GM20431 (cell line): Measurements from ENCODE around the gene SORBS2.

Experiments used
- in situ Hi-C: fragments of 300-500 bp; cut with MseI, MboI; formaldehyde crosslinking; loops from one replicate; pipeline ENCODE4 v1.15.0; 2020; ENCODE audit warnings: low sequenced_read_pairs; ENCODE audit not compliant: unreplicated experiment

Gene SORBS2

DNA sequence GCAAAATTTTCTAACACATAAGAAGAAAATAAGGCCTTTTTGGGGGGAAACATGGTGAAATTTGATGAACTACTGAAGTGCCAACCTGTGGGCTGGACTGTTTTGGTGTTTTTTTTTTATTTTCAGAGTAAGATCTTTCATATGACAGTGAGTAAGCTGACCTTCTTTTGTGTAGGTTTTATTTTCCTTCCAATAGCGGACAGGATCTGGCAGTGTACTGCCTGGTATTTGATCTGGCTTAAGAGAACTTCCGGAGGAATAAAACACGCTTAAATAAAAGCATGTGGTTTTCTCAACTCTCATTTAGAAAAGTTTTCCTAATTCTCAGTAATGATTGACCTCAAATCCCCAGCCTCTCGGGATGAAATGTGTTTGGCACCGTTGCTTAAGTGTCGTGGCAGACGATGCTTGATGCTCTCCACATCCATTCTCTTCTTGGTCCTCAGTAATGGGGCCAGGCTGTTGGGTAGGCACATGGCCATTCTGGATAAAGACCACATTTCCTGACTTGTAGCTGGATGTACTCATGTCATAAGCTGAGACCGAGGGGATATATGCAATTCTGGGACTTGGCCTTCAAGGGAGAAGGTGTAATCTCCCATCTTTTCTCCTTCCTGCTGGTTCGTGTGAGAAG, 211.1 kb downstream of the SORBS2 start:
- in situ Hi-C loops, result no loop called here

DNA sequence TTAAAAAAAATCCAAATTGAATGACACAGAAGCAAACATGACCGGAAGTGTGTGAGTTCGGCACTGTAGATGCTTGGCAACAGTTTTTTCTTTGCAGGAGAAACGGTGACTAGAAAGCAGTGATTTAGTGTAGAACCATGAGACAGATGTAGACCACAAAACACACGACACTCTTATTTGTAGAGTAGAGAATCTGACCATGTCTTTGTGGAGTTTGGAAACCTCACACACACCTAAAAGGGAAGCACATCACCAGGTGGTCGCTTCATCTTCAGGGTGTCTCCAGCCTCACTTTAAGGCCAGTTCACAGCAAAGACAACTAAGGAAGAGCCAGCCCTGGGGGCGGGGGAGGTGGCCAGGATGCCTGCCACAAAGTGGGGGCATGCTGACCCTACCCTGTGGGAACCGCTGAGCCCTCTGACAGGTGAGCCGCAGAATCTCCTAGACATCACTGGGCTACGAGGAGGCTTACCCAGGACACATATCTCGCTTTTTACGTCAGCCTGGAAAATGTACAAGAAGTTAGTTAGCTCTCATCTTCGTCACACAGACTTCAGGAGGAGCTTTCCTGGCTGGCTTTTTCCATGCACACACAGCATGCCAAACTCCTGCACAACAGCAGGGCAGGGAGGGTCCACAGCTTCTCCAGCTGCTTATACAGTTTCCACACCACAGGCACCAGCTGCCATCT, 212.3 kb downstream of the SORBS2 start:
- in situ Hi-C loops, result no loop called here

DNA sequence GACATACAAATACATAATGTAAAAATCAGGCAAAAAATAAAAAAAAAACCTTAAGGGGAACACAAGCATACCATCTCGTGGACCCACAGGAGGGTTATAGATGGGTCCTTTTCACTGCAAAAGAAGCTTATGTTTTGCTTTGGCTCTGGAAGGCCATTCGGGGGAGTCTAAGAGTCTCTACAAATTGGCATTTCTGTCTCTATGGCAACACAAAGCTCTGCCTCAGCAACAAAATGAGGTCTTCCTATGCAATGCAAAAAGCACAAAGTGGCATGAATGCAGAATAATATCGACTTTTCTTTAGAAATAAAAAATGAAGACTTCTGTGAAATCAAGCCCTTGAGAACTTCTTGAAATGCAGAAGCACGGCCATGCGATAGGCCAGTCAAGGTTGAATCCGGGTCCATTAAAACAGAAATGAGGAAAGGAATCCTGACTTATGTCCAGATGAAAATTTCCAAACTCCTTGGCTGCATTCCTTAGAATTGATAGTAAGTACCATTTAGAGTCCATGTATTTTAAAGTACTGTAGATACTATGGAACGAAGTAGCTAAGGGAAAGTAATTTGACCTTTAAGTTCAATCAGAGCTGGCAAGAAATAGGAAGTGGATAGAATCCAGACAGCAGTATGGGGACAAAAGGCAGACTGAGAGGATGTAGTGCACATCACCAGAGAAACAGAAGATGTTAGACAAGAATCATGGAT, 213.0 kb downstream of the SORBS2 start:
- in situ Hi-C loops, result no loop called here

DNA sequence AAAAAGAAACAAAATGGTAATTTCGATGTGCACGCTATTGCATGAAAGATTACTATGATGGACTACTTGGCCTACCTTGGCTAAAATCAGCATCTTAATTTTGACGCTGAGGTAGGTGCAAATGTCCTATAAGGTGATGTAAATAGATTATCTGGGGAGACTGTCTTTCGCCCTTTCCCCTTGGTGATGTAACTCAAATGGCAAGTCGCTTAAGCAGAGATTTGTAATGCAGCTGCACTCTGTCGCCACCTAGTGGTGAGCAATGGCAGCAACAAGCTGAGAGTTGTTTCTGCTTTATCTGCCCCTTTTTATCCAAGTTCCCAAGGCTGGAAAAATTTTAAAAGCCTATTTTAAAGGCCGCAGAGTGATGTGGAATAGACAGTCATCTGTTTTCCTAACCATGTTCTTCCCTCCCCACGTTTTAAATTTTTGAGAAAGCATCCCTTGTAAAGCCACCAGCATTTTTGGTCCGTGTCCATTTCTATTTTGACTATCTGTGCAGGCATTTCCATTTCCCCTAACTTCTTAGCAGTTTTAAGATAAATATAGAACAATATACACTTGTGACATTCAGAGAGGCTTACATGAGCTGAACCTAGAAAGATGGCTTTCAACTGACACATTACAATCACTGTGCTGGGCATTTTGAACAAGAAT, 214.3 kb downstream of the SORBS2 start:
- in situ Hi-C loops, result no loop called here

DNA sequence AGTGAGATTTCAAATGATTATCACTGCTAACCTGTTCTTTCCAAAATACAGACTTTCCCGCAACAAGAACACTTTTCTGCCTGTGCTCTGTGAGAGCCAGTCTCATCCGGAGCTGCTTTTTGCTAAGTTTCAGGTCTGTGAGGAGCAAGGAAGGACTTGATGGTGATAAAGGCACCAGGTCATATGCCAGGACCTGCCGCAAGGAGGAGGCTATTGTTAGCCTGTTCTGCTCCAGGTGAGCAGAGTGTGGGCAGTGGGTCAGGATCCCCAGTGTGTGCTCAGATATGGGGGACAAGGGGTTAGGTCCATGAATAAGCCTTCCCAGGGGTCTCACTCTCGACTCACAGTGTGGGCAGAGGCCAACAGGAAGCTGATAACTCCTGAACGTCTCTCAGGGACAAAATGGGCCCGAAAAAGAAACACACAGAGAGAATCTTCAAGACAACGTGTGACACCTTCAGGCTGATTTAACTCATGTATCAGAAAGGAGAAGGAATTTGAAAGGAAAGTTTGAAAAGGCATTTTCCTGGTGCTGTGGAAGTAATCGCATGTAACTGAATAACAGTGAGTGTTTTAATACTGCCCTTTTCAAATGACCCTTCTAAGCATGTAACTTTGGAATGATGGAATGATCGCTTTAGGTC, 219.0 kb downstream of the SORBS2 start:
- in situ Hi-C loops, result no loop called here

DNA sequence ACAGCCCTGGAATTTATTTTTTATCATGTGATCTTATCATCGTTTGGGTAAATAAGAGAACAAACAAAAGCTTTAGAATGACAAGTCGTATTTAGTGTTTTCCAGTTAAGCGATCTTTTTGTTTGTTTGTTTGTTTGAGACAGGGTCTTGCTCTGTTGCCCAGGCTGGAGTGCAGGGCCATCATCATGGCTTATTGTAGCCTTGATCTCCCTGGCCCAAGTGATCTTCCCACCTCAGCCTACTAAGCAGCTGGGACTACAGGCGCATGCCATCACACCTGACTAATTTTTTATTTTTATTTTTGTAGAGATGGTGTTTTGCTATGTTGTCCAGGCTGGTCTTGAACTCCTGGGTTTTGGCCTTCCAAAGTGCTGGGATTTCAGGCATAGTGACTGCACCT, 219.6 kb downstream of the SORBS2 start:
- in situ Hi-C loops, result no loop called here

DNA sequence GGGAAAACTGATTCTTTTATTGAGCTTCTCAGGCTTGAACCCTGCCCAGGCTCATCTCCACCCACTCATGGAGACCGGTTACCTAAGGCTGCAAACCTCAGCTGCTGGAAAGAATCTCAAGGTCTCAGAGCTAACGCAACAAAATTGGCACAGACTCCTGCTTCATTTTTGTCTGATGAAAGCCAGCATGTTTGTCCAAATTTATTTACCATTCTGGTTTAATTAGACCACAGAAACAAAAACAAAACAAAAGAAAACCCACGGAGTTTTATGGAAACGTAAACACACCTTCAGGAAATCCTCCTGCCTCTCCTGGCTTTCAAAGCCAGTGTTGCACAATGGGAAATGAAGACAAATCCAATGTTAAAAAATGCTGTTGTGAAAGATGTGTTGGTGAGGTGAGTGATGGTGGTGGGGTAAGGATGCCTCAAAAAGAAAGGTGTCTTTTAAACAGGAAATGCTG, 220.3 kb downstream of the SORBS2 start:
- in situ Hi-C loops, result no loop called here

DNA sequence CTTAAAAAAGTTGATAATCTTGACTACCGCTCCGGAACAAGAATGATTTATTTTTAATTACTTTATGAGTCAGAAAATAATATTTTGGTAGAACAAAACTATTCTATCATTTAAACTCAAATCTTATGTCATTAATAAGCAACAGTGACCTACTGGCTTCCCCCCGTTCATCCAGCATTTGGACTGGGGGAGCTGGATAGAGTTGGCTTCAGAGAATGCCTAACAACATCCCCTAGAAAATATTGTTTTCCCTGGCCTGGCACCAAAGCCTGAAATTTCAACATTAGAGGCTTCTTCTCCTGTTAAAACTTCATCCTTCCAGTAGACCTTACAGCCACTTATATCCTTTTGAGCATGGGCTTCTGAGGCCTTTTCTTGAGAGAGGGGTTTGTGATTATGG, 221.0 kb downstream of the SORBS2 start:
- in situ Hi-C loops, result no loop called here

DNA sequence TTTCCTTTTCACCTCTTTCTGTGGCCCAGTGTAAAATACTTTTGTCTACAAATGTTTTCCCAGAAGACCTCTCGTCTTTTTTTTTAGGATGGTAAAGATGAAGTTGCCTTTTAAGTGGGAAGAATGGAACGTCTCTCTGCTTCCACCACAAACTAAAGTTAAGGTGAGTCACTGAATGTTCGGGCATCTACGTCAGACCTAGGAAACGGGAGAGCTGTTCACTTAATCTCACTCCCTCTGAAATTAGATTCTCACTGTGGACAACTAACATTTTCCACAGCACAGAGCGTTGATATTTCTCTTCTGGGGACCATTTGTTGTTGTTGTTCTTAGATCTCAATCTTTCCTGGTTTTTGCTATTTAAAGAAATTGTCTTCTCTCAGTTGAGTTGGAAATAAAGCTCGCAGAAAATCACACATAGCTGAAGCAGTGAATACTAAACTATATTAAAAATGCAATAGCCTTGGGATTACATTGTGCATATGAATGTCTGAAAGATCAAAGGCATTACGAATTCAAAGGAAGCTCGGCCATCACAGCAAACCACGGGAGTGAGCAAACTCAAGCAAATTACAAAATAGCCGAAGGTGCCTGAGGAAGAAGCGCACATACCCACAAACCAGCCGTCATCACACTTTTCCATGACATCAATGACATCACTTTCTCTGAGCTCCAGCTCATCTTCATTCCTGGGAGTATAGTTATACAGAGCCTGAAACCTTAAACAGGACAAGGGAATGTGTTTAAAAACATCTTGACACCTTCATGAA, 222.7 kb downstream of the SORBS2 start:
- in situ Hi-C loops, result no loop called here

DNA sequence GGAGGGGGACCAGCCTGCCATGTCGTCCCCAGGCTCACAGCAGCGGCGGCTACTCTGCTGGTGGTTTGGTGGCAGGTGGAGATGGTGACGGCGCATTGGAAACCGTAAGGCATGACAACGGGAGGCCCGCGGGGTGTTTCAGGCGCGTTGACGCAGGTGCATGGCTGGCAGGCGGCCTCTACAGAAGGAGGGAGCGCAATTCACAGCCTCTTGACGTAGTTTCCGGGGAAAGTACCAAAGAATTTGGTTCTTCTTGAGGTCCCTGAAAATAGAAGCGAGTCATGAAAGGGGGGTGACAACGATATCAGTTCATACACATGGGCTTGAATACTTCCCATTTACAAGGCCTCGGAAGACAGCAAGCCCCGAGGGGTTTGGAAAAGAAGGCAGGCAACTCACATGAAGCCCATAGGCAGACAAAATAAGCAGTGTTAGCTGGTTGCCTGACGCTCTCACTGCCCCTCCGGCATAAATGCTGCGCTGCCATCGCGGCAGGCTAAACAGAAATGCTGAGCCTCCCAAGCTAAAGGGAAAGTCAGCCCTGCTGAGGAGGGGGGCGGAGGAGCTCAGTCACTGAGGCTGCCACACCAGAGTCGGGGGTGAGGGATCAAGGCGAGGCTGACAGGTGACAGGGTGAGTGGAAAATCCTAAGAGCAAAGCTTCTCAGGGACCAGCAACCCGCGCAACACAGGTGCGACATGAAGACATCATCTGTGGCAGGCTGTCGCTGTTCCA, 224.4 kb downstream of the SORBS2 start:
- in situ Hi-C loops, result no loop called here

DNA sequence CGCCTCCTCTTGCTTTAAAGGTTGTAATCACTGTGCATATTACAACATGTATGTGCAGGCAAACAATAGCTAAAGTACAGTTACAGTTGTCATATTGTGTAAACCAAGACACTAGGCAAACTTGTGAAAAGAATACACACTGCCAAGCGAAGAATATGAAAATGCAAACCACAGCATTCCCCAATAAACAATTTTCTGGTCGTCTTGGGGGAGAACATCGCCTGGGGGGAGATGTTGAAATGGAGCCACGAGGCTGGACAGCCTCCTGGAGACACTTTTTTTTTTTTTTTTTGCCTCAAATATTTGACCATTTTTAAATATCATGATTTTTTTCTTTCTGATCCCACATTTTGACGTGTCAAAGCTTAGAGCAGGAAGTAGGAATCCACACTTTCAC, 225.0 kb downstream of the SORBS2 start:
- in situ Hi-C loops, result no loop called here

DNA sequence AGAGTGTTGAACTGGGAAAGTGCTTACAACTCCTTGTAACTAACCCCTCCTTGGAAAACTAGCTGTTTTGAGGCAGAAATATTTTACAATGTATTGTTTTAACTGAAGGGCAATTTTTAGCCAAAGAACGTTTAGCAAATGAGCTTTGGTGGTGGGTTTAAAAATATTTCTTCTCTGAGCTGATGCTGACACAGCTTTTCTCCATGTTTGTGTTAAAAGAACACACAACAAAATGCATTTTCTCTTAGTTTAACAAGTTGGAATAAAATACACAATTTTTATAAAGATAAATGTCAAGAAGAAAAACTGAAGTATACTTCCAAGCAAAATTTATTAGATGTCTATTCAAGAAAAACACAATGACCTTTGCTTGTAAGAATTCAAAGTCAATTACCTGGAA, 226.8 kb downstream of the SORBS2 start:
- in situ Hi-C loops, result no loop called here

DNA sequence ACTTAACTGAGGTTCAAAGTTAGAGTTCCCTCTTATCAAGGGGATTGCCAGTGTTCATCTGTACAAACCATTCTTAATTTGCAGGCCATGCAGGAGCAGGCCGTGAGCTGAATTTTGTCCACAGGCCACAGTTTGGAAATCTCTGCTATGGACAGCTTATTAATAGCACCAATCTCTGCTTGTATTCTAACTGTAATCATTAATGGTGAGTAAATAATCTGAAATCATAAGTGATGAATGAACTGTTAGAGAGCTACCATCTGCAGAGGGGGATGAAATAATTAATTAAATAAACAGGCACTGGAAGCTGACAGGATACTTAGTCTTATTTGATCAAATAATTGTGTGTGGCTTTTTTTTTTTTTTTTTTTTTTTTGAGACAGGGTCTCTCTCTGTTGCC, 228.2 kb downstream of the SORBS2 start:
- in situ Hi-C loops, result no loop called here

DNA sequence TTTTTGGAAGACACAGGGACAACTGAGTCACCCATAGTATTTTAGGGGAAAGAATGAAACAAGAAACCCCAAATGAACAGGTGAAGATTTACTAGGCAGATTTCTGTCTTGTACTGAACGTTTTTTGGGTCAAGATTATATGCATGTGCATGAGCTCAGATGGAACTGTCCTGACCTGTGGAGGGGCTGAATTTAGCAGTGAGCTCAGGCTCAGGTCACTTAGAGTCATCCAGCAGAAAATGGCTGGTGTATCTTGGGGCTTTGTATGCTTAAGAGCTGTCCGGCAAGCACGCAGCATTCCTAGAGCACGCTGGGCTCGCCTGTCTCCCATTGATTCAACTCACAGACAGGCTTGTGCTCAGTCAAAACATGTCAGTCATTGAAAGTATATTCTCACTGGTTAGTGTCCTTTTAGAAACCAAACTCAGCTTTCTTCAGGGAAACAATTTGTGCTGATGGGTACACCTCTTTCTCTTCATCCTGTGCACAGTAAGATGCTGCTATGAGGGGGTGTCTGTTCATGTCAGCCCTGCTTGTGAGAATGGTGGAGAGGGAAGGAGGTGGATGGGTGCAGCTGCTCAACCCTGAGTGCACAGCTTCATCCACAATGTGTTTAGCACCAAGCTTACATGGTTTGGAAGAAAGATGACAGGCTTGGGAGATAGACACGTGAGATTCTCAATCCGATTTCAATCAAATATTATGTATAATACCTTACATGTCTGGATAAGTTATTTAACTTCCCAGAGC, 229.2 kb downstream of the SORBS2 start:
- in situ Hi-C loops, result no loop called here

DNA sequence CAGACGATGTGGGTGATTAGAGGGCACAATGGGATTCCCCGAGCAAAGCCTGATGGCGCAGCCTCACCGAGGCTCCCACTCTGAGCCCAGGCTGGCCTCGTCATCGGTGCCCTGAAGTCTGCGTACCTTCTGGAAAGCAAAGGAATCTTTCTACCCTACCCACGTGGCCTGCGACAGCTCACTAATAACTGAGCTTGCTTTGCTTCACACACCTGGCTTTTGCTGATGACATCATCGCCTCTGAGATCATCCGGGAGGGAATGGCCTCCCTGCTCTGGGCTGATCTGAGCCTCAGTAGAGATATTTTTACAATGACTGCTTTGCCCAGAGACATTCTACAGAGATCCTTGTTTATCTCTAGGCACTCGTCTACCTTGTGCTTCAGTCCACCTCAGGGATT, 231.3 kb downstream of the SORBS2 start:
- in situ Hi-C loops, result no loop called here

DNA sequence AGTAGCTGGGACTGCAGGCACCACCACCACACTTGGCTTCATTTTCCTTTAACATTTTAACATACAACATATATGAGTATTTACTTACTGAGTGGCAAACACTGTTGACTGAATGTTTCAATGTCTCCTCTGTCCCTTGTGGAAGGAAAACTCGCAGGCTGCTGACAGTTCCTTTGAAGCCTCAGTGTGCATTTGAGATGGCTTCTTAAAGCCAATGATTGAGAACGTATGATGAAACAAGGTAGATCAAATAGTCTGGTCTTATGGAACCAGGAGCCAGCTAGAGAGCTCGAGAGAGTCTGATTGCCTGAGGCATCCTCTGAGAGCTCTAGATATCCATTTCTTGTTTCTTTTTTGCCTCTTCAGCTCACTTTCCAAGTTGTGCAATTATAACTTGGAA, 233.7 kb downstream of the SORBS2 start:
- in situ Hi-C loops, result no loop called here

DNA sequence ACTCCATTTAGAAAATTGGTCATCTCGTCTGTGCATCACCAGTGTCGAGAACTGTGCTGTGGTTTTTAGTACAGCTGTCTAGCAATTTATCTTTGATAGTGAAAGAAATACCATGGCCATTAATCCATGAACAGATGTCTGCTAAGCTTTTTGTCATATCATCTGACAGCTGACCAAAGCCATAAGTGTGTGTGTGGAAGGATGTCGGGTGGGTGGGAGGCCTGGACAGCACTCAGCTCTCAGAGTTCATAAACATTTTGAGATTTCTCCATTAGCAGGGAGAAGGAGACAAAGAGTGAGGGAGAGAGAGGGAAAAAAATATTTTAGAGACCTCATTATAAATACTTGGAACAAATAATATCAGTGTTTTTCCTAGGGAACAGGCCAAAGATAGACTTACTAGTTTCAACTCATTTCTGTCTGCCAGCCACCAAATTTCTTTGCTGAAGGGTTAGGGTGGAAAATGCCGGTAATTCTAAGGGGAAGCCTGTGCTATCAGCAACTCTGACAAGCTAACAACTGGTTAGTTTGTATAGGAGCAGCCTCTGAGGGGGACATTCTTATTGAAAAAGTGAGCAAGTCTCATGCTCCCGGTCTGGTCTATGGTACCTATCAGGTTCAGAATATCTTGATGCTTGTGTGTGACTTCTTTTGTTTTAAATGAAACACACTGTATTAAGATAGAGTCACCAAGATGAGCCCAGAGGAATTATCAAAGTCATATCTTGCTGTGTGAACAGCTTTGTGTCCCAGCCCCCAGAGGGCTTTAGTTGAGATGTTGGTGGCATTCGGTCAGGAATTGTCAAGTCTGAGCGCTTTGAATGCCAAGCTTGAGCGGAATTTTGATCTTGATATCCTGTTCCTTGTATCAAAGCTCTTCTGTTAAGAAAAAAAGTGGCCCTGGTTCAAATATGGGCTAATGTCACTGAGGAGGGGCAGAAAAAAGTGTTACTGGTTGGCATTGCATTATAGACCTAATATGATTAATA, 234.7 kb downstream of the SORBS2 start:
- in situ Hi-C loops, result no loop called here
